Muscle of leg (tissue), 16 donors: ENCODE measurements around the gene THAP3. TPM values are rescaled to one million over a fixed set of nuclear protein-coding genes. Genes with fewer than 3 reads are reported as not detected.

ENCODE experiments used
- DNase-seq: peaks from one replicate; pipeline ENCODE4 v3.0.0; 2013
- H3K27ac ChIP-seq: one replicate; pipeline ENCODE4 v1.5.1; 2013; ENCODE audit warnings: mild to moderate bottlenecking, low read length, control low read depth
- H3K27me3 ChIP-seq: one replicate; pipeline ENCODE4 v1.6.1; 2013; ENCODE audit warnings: low read length; ENCODE audit not compliant: control insufficient read depth, insufficient read depth
- H3K36me3 ChIP-seq: one replicate; pipeline ENCODE4 v1.6.1; 2013; ENCODE audit warnings: low read length; ENCODE audit not compliant: control insufficient read depth, insufficient read depth
- H3K4me1 ChIP-seq: one replicate; pipeline ENCODE4 v1.6.1; 2013; ENCODE audit warnings: low read length; ENCODE audit not compliant: control insufficient read depth, insufficient read depth
- H3K4me3 ChIP-seq: one replicate; pipeline ENCODE4 v1.5.1; 2013; ENCODE audit warnings: low read length, control low read depth
- H3K9me3 ChIP-seq: replicated peaks from 2 replicates; pipeline ENCODE4 v1.6.1; 2013; ENCODE audit warnings: low read depth, low read length; ENCODE audit not compliant: control insufficient read depth
- WGBS: methylation state at CpG from one replicate; pipeline ENCODE4 v1.1.5; 2013; ENCODE audit warnings: missing lambda C conversion rate; ENCODE audit not compliant: insufficient coverage; 5-methylcytosine and 5-hydroxymethylcytosine counted together
- long read RNA-seq, 11 donors: transcript quantifications; one replicate each; lab custom pipeline, GENCODE V29; 2026
- polyA plus RNA-seq, 8 donors: library from polyadenylated mRNA; unstranded; fragments of 120-200 nt; gene quantifications; one replicate each; pipeline versions ENCODE4 v1.2.1 to v1.2.3, GENCODE V29; 2013; ENCODE audit warnings: inconsistent platforms in 1 of 8, low replicate concordance in 1 of 8; ENCODE audit not compliant: insufficient read length in 8 of 8, insufficient read depth in 1 of 8
- total RNA-seq: library from RNA; stranded (reverse); fragments of 120-200 nt; gene quantifications from one replicate; pipeline ENCODE4 v1.2.4, GENCODE V29; 2013

THAP3 gene
- total RNA-seq (27.1 TPM), polyA plus RNA-seq (10 to 100 TPM; 16.7 to 22.0 (median 18.0) TPM)
- long read RNA-seq, donor 1 = 0 reads
- long read RNA-seq, donor 2 = 0 reads
- long read RNA-seq, donor 3, partial matches to known transcripts = 9 of 10 reads
- long read RNA-seq, donor 3, other reads (novel, unspliced or antisense) = 0 of 10 reads
- long read RNA-seq, donor 4, partial matches to known transcripts = 7 of 9 reads
- long read RNA-seq, donor 4, other reads (novel, unspliced or antisense) = 0 of 9 reads
- long read RNA-seq, donor 5, partial matches to known transcripts = 16 of 22 reads
- long read RNA-seq, donor 5, other reads (novel, unspliced or antisense) = 0 of 22 reads
- long read RNA-seq, donor 6, partial matches to known transcripts = 19 of 20 reads
- long read RNA-seq, donor 6, other reads (novel, unspliced or antisense) = 0 of 20 reads
- long read RNA-seq, donor 7, partial matches to known transcripts = 6 of 7 reads
- long read RNA-seq, donor 7, other reads (novel, unspliced or antisense) = 0 of 7 reads
- long read RNA-seq, donor 8 = 0 reads
- long read RNA-seq, donor 9, partial matches to known transcripts = 8 of 9 reads
- long read RNA-seq, donor 9, other reads (novel, unspliced or antisense) = 0 of 9 reads
- long read RNA-seq, donor 10, partial matches to known transcripts = 9 of 12 reads
- long read RNA-seq, donor 10, other reads (novel, unspliced or antisense) = 0 of 12 reads
- long read RNA-seq, donor 11, partial matches to known transcripts = 5 of 7 reads
- long read RNA-seq, donor 11, other reads (novel, unspliced or antisense) = 0 of 7 reads

- peak within 1 kb of the TSS; percentile 79 for H3K4me3 ChIP-seq
- DNase-seq = peak; percentile 91
- peaks cover 69% of the 10 kb centered on the region for H3K36me3 ChIP-seq
Measured at GRCh38 chr1:6624710-6625583, at the start of gene THAP3. Gene THAP3, plus strand, starts transcription at chr1:6624868. Its CDS starts 351 bp downstream, at chr1:6625219.

GRCh38 chr1:6577831-6578525 is 46.7 kb upstream of the THAP3 start:
- no peaks in the 10 kb centered on the region for H3K27me3 ChIP-seq
- no peaks in the 10 kb centered on the region for H3K9me3 ChIP-seq
- H3K4me3 ChIP-seq = no peak overlapping the region
- H3K27ac ChIP-seq = no peak overlapping the region
- no peak for DNase-seq
- H3K36me3 ChIP-seq = peaks cover 5% of the 10 kb centered on the region
- H3K4me1 ChIP-seq = peaks cover 29% of the 10 kb centered on the region
- WGBS = 67% methylated on average over 5 of the region's 6 CpGs

More at GRCh38 chr1:6624710-6625583, at the start of gene THAP3:
- Histone ChIP-seq H3K27ac (peak within 1 kb of the TSS; percentile 78), H3K9me3 (no peaks in the 10 kb centered on the region), H3K27me3 (no peaks in the 10 kb centered on the region), H3K4me1 (peaks cover 32% of the 10 kb centered on the region)
- 2% methylated on average over 71 of the region's 73 CpGs for WGBS

- Histone ChIP-seq H3K27me3 (no peaks in the 10 kb centered on the region), H3K4me1 (peaks cover 29% of the 10 kb centered on the region), H3K4me3 (no peak overlapping the region), H3K9me3 (no peaks in the 10 kb centered on the region), H3K36me3 (peaks cover 5% of the 10 kb centered on the region), H3K27ac (no peak overlapping the region)
- DNase-seq = no peak
- WGBS = 87% methylated on average over 14 of the region's 14 CpGs
Measured at GRCh38 chr1:6578624-6579373, 45.9 kb upstream of the THAP3 start.

- peaks cover 29% of the 10 kb centered on the region for H3K4me1 ChIP-seq
Measured at GRCh38 chr1:6579374-6580118, 45.1 kb upstream of the THAP3 start, which contains the start of gene ZBTB48. Gene ZBTB48, plus strand, starts transcription at chr1:6579994. Its CDS starts 616 bp downstream, at chr1:6580610.

GRCh38 chr1:6580119-6580592 is 44.5 kb upstream of the THAP3 start:
- no peaks in the 10 kb centered on the region for H3K9me3 ChIP-seq
- DNase-seq = peak; percentile 48
- peak overlapping the region; percentile 84 for H3K4me3 ChIP-seq
- H3K36me3 ChIP-seq = peaks cover 5% of the 10 kb centered on the region
- H3K4me1 ChIP-seq = peaks cover 29% of the 10 kb centered on the region
- no peaks in the 10 kb centered on the region for H3K27me3 ChIP-seq
- under 1% methylated on average over 22 of the region's 30 CpGs for WGBS
- peak overlapping the region; percentile 88 for H3K27ac ChIP-seq

More at GRCh38 chr1:6579374-6580118, 45.1 kb upstream of the THAP3 start, which contains the start of gene ZBTB48:
- 11% methylated on average over 58 of the region's 58 CpGs for WGBS
- Histone ChIP-seq H3K27ac (peak within 1 kb of the TSS; percentile 95), H3K9me3 (no peaks in the 10 kb centered on the region), H3K4me3 (peak within 1 kb of the TSS; percentile 84), H3K36me3 (peaks cover 5% of the 10 kb centered on the region), H3K27me3 (no peaks in the 10 kb centered on the region)
- DNase-seq = peak; percentile 100

GRCh38 chr1:6580593-6581409 is 43.9 kb upstream of the THAP3 start:
- peaks cover 29% of the 10 kb centered on the region for H3K4me1 ChIP-seq

GRCh38 chr1:6581561-6582305 is 42.9 kb upstream of the THAP3 start:
- H3K9me3 ChIP-seq = no peaks in the 10 kb centered on the region
- H3K27me3 ChIP-seq = no peaks in the 10 kb centered on the region
- no peak overlapping the region for H3K27ac ChIP-seq
- H3K4me1 ChIP-seq = peaks cover 34% of the 10 kb centered on the region
- 80% methylated on average over 8 of the region's 10 CpGs for WGBS
- no peak for DNase-seq
- no peak overlapping the region for H3K4me3 ChIP-seq
- H3K36me3 ChIP-seq = peaks cover 10% of the 10 kb centered on the region

More at GRCh38 chr1:6580593-6581409, 43.9 kb upstream of the THAP3 start:
- DNase-seq = no peak
- Histone ChIP-seq H3K27ac (peak overlapping the region; percentile 88), H3K27me3 (no peaks in the 10 kb centered on the region), H3K36me3 (peaks cover 8% of the 10 kb centered on the region), H3K4me3 (peak overlapping the region; percentile 84), H3K9me3 (no peaks in the 10 kb centered on the region)
- 30% methylated on average over 19 of the region's 19 CpGs for WGBS
